Prostate gland (tissue), 2 donors: ENCODE measurements around the gene HBS1L.

Experiments
- POLR2AphosphoS5 ChIP-seq: sonication (generic); formaldehyde crosslinking; IDR thresholded peaks from one replicate; pipeline ENCODE4 v1.6.1; 2017; ENCODE audit warnings: antibody characterized with exemption
- TF ChIP-seq, protein P1 (sequence below), 4 experiments: fragments of 200-600 bp in 2 of 4; fragments of 450-650 bp in 2 of 4; sonication (generic) in 2 of 4; IDR thresholded peaks; 1 replicate in 3 of 4; 2 replicates in 1 of 4; pipeline ENCODE4 v1.5.1; 2016 to 2019; ENCODE audit warnings: antibody characterized with exemption in 4 of 4, mild to moderate bottlenecking in 2 of 4, moderate library complexity in 2 of 4

- TF ChIP-seq, protein P1, sequence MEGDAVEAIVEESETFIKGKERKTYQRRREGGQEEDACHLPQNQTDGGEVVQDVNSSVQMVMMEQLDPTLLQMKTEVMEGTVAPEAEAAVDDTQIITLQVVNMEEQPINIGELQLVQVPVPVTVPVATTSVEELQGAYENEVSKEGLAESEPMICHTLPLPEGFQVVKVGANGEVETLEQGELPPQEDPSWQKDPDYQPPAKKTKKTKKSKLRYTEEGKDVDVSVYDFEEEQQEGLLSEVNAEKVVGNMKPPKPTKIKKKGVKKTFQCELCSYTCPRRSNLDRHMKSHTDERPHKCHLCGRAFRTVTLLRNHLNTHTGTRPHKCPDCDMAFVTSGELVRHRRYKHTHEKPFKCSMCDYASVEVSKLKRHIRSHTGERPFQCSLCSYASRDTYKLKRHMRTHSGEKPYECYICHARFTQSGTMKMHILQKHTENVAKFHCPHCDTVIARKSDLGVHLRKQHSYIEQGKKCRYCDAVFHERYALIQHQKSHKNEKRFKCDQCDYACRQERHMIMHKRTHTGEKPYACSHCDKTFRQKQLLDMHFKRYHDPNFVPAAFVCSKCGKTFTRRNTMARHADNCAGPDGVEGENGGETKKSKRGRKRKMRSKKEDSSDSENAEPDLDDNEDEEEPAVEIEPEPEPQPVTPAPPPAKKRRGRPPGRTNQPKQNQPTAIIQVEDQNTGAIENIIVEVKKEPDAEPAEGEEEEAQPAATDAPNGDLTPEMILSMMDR (IDR thresholded peaks at IDR 0.05), result no peak
- TF ChIP-seq POLR2AphosphoS5, result no peak
Observed at GRCh38 chr6:135095716-135096115, 41.1 kb upstream of the HBS1L start.
